GM12878 (cell line): Measurements from ENCODE around the gene TOP2A. TPM values are rescaled to one million over a fixed set of nuclear protein-coding genes. Genes with fewer than 3 reads are reported as not detected.

Experiments used
- CEBPB ChIP-seq, 2 experiments: fragments of 150-350 bp in 1 of 2; IDR thresholded peaks; 2 replicates each; pipeline ENCODE4 v1.6.1; 2012 to 2014; ENCODE audit warnings: low read depth in 2 of 2, low read length in 2 of 2, borderline replicate concordance in 1 of 2, inconsistent platforms in 1 of 2
- CEBPZ ChIP-seq: fragments of 150-350 bp; IDR thresholded peaks from 2 replicates; pipeline ENCODE4 v1.6.1; 2016; ENCODE audit warnings: low read depth, low read length
- EP300 ChIP-seq, 2 experiments: fragments of 150-350 bp in 1 of 2; IDR thresholded peaks; 2 replicates each; pipeline ENCODE4 v1.6.1; 2011 to 2012; ENCODE audit warnings: low read depth in 2 of 2, low read length in 2 of 2, borderline replicate concordance in 1 of 2, improper control_type of control experiment in 1 of 2, inconsistent platforms in 1 of 2; ENCODE audit not compliant: control insufficient read depth in 1 of 2
- PKNOX1 ChIP-seq: fragments of 450-650 bp; IDR thresholded peaks from 2 replicates; pipeline ENCODE4 v1.6.1; 2016; ENCODE audit warnings: mild to moderate bottlenecking
- RELA ChIP-seq: fragments of 450-650 bp; IDR thresholded peaks from 2 replicates; pipeline ENCODE4 v1.8.0; 2014; ENCODE audit warnings: borderline replicate concordance; ENCODE audit not compliant: partially characterized antibody
- ZBED1 ChIP-seq: IDR thresholded peaks from 2 replicates; pipeline ENCODE4 v1.6.1; 2016; ENCODE audit warnings: borderline replicate concordance
- ZBTB33 ChIP-seq: fragments of 450-650 bp; IDR thresholded peaks from 2 replicates; pipeline ENCODE4 v1.6.1; 2017; ENCODE audit warnings: mild to moderate bottlenecking
- polyA plus RNA-seq, 11 experiments: library from polyadenylated mRNA; depleted of rRNA in 4 of 11; unstranded in 6 of 11; stranded (reverse) in 5 of 11; fragments of >200 nt; fragmentation: Nextera tagmentation in 4 of 11; fragmentation: Illumina TruSeq in 1 of 11; extraction: Ambion mirVana in 4 of 11; extraction: Trizol in 1 of 11; gene quantifications; 1 replicate in 1 of 11; 2 replicates in 10 of 11; pipeline versions ENCODE4 v1.2.1 to v1.2.3, GENCODE V29; 2011 to 2016; ENCODE audit warnings: inconsistent platforms in 2 of 11, missing spikeins in 2 of 11, low read depth in 1 of 11
- total RNA-seq, 4 experiments: library from RNA; depleted of rRNA in 3 of 4; stranded (reverse); fragments of >200 nt in 3 of 4; fragmentation: Illumina TruSeq in 1 of 4; extraction: Trizol in 1 of 4; gene quantifications; 2 replicates each; pipeline versions ENCODE4 v1.2.1 to v1.2.3, GENCODE V29; 2013 to 2021

TOP2A gene
- total and polyA plus RNA-seq, 10 of the 15 experiments (the other 5 are each of a cell fraction or from before 2014, with no cell fraction given) = 117 to 275 (median 232) TPM

- TF ChIP-seq EP300 (IDR thresholded peaks at IDR 0.05; ENCODE audit: borderline replicate concordance in 1 of 2, control insufficient read depth in 1 of 2, low read depth in 2 of 2, low read length in 2 of 2) (no peak), PKNOX1 (no peak), CEBPB (IDR thresholded peaks at IDR 0.05; ENCODE audit: borderline replicate concordance in 1 of 2, low read depth in 2 of 2, low read length in 2 of 2) (no peak), RELA (no peak), ZBTB33 (no peak), ZBED1 (no peak), CEBPZ (no peak)
- TF ChIP-seq, all 136 proteins: peak for 0
These were observed 45.4 kb upstream of the TOP2A start (continued) for GRCh38 chr17:40463122-40463550.
